ENCODE measurements around the gene PLCL1.

PLCL1 gene

GRCh38 chr2:197929008-197929885 is 124.9 kb downstream of the PLCL1 start:
- no peak overlapping the region for H3K4me3 ChIP-seq (ENCODE audit: control insufficient read depth, low read depth, low read length)
- DNase-seq (ENCODE audit: low read depth): no peak
- TF ChIP-seq CTCF (IDR thresholded peaks at IDR 0.05; ENCODE audit: control insufficient read depth, insufficient read depth, low read depth, low read length, missing control alignments): no peak

GRCh38 chr2:197929886-197930227 is 125.5 kb downstream of the PLCL1 start:
- no peak for TF ChIP-seq CTCF (IDR thresholded peaks at IDR 0.05; ENCODE audit: control insufficient read depth, insufficient read depth, low read depth, low read length, missing control alignments)
- no peak overlapping the region for H3K4me3 ChIP-seq (ENCODE audit: control insufficient read depth, low read depth, low read length)
- DNase-seq (ENCODE audit: low read depth): no peak

- H3K4me3 ChIP-seq (ENCODE audit: control insufficient read depth, low read depth, low read length): no peak overlapping the region
- TF ChIP-seq CTCF (IDR thresholded peaks at IDR 0.05; ENCODE audit: control insufficient read depth, insufficient read depth, low read depth, low read length, missing control alignments): no peak
- no peak for DNase-seq (ENCODE audit: low read depth)
Observed at GRCh38 chr2:197930570-197931278, 126.3 kb downstream of the PLCL1 start.

GRCh38 chr2:197931661-197932312 is 127.4 kb downstream of the PLCL1 start:
- no peak for TF ChIP-seq CTCF (IDR thresholded peaks at IDR 0.05; ENCODE audit: control insufficient read depth, insufficient read depth, low read depth, low read length, missing control alignments)
- no peak overlapping the region for H3K4me3 ChIP-seq (ENCODE audit: control insufficient read depth, low read depth, low read length)
- DNase-seq (ENCODE audit: low read depth): no peak

- no peak for TF ChIP-seq CTCF (IDR thresholded peaks at IDR 0.05; ENCODE audit: control insufficient read depth, insufficient read depth, low read depth, low read length, missing control alignments)
Observed at GRCh38 chr2:197932374-197932773, 128.0 kb downstream of the PLCL1 start.

GRCh38 chr2:197934261-197934933 is 130.0 kb downstream of the PLCL1 start:
- no peak overlapping the region for H3K4me3 ChIP-seq (ENCODE audit: control insufficient read depth, low read depth, low read length)
- TF ChIP-seq CTCF (IDR thresholded peaks at IDR 0.05; ENCODE audit: control insufficient read depth, insufficient read depth, low read depth, low read length, missing control alignments): no peak

More at GRCh38 chr2:197932374-197932773, 128.0 kb downstream of the PLCL1 start:
- no peak overlapping the region for H3K4me3 ChIP-seq (ENCODE audit: control insufficient read depth, low read depth, low read length)
- no peak for DNase-seq (ENCODE audit: low read depth)

More at GRCh38 chr2:197934261-197934933, 130.0 kb downstream of the PLCL1 start:
- no peak for DNase-seq (ENCODE audit: low read depth)

All from AG09309 (cell line).